NK-92 (cell line): ENCODE data around the gene ELMO2.

Experiments used
- DNase-seq: peaks from one replicate; lab custom pipeline; 2025; ENCODE audit not compliant: unreplicated experiment; lab: John Stamatoyannopoulos, UW

ELMO2 gene

DNA sequence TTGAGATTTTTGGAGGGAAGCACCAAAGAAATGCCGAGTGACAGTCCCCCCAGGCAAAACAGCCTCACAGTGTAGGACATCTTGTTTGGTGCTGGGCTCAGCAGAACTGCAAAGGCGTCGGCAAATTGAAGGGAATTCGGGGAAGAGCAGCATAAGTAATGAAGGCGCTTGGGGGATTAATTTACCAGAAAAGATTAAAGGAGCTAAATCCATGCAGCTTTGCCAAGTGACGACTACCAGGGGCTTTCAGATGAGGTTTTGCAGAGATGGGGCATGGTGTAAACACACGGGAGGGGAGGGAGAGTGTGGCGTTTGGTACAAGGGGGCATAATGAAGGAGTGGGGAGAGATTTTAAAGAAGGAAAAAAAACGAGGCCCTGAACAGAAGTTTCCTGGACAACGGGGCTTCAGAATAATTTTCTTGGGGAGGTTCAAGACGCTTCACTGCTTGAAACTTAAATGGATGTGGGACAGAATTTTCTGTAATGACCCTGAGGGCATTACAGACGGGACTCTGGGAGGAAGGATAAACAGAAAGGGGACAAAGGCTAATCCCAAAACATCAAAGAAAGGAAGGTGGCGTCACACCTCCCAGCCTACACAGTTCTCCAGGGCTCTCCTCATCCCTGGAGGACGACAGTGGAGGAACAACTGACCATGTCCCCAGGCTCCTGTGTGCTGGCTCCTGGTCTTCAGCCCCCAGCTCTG is 52.8 kb downstream of the ELMO2 start:
- DNase-seq, result no peak

- DNase-seq, result no peak
Observed at GRCh38 chr20:46352370-46352938, 54.0 kb downstream of the ELMO2 start.

DNA sequence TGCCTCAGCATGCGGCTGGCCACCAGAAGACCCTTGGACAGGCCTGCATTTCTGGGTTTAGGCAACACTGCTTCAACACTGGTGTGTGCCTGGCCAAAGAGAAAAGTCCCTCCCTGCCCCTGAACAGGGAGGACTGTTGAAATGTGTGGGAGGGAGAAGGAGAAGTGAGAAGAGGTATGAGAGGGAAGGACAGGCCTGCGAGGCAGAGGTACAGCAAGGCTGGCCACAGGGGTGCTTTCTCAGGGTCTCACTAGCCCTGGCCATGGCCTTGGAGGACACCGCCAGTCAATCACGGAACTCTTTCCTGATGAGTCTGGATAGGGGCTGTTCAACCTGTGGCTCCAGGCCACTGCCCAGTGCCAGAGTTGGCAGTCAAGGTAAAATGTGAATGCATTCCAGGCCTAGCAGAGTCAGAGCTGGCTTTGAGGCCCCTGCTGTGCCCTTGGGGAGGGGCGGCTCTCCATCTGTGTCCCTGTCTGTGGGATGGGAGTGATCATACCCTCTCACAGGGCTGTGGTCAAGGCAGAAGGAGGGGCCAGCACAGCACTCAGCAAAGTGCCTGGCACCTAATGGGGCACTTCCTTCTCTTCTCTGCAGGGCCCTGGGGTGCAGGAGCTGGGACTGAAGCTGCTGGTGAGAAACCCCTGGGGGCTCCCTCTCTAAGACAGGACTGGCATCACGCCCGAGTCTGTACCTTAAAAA is 54.9 kb downstream of the ELMO2 start:
- no peak for DNase-seq

DNA sequence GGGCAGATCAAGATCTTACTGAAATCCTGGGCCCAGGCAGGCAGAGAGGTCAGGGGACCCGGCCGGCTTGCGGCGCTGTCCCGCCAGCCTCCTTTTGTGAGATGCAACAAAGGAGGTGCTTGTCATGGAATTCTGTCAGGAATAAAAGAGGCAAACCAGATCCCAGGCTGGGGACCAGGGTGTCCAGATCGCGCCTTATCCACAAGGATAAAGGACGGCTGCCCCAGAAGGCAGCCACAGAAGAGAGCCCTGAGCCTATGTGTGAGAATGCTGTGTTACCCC is 55.5 kb downstream of the ELMO2 start:
- DNase-seq, result no peak

DNA sequence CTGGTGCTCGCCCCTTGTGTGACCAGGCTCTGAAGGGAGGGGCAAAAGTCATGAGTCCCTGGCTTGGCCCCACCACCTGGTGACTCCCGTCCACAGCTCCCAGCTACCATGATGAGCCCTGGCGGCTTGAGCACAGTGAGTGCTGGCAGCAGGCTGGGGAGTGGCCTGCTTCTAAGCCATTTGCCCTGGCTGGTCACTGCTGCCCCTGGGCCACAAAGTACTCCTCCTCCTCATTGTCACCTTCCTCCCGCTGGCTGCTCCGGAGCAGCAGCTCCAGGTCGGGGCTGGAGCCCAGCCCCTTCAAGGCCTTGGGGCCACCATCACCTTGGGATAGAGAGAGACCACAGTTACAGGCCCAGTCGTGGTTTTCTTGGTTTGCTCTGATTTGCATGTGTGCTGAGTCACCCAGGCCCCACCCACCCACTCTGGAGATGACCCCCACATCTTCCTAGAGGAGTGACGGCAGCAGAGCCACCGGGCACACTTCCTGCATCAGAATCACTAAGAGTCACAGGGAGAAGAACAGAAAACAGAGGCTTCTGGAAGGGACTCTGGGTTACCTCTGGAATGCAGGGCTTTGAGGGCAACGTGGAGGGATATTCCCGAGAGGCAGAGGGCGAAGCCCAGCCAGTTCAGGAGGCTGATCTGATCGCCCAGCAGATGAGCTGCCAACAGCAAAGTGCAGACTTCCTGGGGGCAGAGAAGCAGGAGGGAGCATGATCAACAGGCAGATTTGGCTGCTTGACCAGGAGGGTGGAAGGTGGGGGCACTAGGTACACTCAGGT is 56.0 kb downstream of the ELMO2 start:
- DNase-seq, result no peak

DNA sequence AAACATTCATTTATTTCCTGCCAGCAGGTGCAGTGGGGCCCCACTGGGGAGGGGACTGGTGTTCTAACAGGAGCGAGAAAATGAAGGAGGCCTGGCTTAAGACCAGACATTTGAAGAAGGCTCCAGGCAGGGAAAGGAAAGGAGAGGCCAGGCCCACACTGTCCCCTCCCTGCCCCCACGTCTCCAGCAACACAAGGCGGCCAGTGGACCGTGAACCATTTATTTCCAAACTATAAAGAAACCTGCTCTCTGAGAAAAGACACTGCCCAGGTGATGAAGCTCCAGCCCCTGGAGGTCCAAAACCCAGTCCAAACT is 56.7 kb downstream of the ELMO2 start:
- DNase-seq, result no peak

- no peak for DNase-seq
Observed at GRCh38 chr20:46349035-46349741, 57.2 kb downstream of the ELMO2 start.

DNA sequence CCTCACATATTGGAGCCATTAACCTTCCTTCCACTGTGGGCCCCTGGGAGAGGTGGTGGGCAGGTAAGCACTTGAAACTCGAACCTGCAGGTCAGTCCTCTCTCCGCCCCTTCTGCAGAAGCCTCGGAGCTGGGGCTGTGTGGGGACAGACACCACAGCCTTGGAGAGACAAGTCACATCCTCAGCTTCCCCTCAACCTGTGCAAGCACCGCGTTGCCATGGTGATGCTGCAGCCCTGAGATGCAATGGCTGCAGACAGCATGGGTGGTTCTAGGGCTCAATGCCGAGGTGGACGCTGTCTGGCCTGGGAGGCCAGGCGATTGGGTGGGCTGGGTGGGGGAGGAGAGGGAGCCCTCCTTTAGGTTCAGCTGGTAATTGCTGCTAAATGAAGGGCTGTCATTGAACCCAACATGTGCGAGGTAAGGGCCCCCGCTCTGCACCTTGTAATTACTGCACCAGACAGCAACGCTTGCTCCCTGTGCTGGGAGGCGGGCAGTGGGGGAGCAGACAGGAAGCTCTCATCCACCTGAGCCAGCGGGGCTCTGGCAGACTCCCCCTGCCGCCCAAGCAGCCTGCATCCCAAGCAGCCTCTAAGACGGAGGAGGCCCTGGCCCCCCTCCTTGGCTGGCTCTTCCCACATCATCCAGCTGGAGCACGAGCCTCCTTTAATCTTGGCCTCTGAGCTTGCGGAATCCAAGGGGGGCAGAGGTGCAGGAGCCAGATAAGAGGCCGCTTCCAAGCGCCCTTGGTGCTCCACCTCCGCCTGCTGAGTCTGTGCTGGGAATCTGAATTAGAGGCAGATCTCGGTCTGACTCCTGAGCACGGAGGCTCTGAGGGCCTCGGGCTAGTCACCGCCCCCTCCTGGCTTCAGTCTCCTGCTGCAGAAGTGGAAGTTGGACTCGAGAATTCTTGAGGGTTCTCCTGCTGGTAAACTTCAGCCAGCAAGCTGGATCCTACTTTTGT is 58.3 kb downstream of the ELMO2 start:
- DNase-seq, result no peak

- DNase-seq, result no peak
Observed at GRCh38 chr20:46346770-46347169, 59.6 kb downstream of the ELMO2 start.

GRCh38 chr20:46344488-46345162 is 61.8 kb downstream of the ELMO2 start:
- no peak for DNase-seq

DNA sequence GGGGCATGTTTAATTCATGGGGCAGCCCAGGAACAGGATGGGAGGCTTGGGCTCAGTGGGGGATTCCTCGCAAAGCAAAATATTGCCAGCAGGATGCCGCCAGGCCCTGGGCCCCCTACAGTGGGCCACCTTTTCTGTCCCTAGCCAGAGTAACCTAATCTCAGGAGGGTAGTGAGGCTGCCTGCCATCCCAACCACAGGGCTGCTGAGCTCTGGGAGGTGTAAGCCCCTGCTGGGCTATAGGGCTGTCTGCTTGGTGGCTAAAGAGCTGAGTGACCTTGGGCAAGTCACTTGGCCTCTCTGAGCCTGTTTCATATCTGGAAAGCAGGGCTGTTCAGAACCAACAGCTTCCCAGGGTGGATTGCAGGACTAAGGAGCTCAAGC is 62.4 kb downstream of the ELMO2 start:
- DNase-seq, result no peak

DNA sequence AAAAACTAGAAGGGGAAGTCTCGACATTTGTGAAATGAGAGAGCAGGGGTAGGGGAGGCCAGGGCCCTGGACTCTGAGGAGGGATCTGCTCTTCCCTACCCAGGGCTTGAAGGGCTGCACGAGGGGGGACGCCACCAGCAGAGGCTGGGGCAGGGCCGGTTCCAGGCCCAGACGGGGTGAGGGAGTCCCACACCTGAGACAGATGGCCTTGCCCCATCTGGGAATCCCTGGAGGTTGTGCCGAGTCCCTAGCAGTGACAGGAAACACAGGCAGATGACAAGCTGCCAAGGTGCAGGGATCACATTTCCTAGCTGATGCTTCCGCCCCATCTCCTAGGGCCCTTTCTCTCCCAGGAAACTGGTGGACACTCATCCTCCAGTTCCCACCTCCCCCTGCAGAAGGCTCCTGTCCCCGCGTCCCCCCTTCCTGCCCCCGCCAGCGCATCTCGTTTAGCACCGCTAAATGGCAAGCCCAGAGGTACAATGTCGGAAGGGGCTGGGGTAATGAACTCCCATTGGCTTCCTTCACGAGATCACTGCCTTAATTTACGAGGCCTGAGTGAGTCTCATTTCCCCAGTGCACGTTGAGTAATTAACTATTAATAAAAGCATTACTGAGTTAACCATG is 63.0 kb downstream of the ELMO2 start:
- DNase-seq, result no peak

GRCh38 chr20:46342451-46343347 is 63.7 kb downstream of the ELMO2 start:
- DNase-seq, result no peak

DNA sequence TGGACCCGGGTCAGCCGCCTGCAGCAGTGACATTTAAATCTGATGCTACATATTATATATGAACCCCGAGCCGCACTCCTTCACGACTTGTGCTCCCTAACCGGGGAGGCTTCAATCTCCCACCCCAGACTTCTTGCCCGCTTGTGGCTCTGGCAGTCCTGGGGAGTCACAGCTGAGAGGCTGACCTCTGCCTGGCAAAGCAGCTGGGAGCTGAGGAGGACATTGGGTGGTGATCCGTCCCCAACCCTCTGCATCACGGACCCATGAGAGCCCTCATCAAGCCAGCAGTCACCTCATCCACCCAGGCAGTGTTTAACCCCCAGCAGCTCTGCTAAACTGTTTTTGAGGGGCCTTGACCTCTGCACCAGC is 64.4 kb downstream of the ELMO2 start:
- DNase-seq, result no peak

DNA sequence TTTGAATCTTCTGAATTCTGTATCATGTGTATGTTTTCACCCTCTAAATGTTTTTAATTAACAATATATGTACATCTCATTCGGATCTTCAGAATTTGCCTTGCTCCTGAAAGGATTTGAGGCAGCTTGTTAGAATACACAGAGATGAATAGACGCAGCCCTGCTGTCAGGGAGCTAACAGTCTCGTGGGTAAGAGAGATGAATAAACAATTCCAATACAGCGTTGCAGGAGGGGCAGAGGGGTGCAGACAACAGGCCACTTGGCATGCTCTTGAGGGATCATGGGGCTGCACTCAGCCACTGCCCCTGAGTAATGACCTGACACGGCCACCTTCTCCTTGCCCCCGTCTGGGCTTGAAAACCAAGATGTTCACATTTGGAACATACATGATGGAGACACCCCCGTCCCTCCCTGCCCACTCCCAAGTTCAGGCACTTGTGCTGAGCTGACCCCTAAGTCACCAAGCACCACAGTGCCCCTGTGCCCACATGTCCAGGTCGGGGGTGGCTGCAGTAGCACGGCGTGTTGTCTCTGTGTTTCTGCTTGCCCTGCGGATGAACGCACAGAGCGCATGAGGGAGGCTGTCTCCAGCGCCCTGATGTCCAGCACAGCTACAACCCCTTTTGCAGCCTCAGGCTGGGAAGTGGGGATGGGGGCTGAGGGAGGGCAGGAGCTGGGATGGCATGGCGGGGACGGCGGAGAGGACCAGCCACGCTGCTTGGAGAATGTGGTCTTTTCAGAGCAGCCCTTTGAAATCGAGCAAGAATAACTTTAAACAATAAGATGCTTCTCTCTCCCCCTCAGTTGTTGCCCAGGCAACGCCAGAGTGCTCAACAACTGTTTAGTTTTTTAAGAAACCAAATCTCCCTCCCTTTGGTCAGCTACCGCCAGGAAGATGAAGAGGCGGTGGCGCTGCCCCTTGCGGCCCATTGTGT is 65.1 kb downstream of the ELMO2 start:
- no peak for DNase-seq

- DNase-seq, result no peak
Observed at GRCh38 chr20:46339037-46339436, 67.4 kb downstream of the ELMO2 start.

GRCh38 chr20:46336735-46337134 is 69.7 kb downstream of the ELMO2 start:
- DNase-seq, result no peak
